ENCODE data around the gene LGMN.

GRCh38 chr14:92679246-92679645 is 69.2 kb downstream of the LGMN start:
- TF ChIP-seq CTCF (tag by site-specific recombination; IDR thresholded peaks at IDR 0.05) (no peak), BCL11A (tag by site-specific recombination; IDR thresholded peaks at IDR 0.05; ENCODE audit: low read depth) (no peak), ZNF350 (tag by site-specific recombination; IDR thresholded peaks at IDR 0.05) (no peak), KLF10 (tag by site-specific recombination; IDR thresholded peaks at IDR 0.05) (no peak), REPIN1 (tag by site-specific recombination; IDR thresholded peaks at IDR 0.05; ENCODE audit: low read depth) (no peak), ZNF580 (tag by site-specific recombination; IDR thresholded peaks at IDR 0.05) (no peak), ZFP41 (tag by site-specific recombination; IDR thresholded peaks at IDR 0.05; ENCODE audit: borderline replicate concordance) (no peak), ZNF530 (tag by site-specific recombination; IDR thresholded peaks at IDR 0.05; ENCODE audit: low read depth) (no peak), ZNF76 (tag by site-specific recombination; IDR thresholded peaks at IDR 0.05; ENCODE audit: borderline replicate concordance, low read depth) (no peak), TCF7L2 (IDR thresholded peaks at IDR 0.05; ENCODE audit: borderline replicate concordance, low read depth, low read length) (no peak), ZBTB49 (tag by site-specific recombination; IDR thresholded peaks at IDR 0.05; ENCODE audit: low read depth) (no peak), ZNF558 (tag by site-specific recombination; IDR thresholded peaks at IDR 0.05) (no peak), REST (tag by site-specific recombination; IDR thresholded peaks at IDR 0.05) (no peak)

Measured in HEK293 (cell line).